ENCODE data around the gene GSG1. TPM values are rescaled to one million over a fixed set of nuclear protein-coding genes. Genes with fewer than 3 reads are reported as not detected.
"Not testable (repeated sequence)": the region's sequence is repeated elsewhere in the genome, so short reads cannot be mapped to it uniquely, and the experiment has no call there.

Gene GSG1
- total RNA-seq, 6 experiments from 2014 or later = 0.48 to 1.0 (median 0.75) TPM

- Mint-ChIP-seq H3K4me1 (ENCODE audit: low read depth) (no peaks in the 10 kb centered on the region), H3K4me3 (no peak overlapping the region), H3K36me3 (ENCODE audit: low read depth) (peaks cover 4% of the 10 kb centered on the region; the same call in 1 of the 2 replicates), H3K27ac (no peak overlapping the region), H3K27me3 (ENCODE audit: insufficient read depth) (no peaks in the 10 kb centered on the region; the same call in 1 of the 2 replicates), H3K9me3 (no peaks in the 10 kb centered on the region)
- DNase-seq = no peak
- TF ChIP-seq CTCF (IDR thresholded peaks at IDR 0.05) = no peak
Observed at GRCh38 chr12:13060581-13060980, 42.9 kb downstream of the GSG1 start.

GRCh38 chr12:13053617-13054016 is 49.9 kb downstream of the GSG1 start:
- H3K27me3 Mint-ChIP-seq (ENCODE audit: insufficient read depth); H3K27ac Mint-ChIP-seq; H3K4me3 Mint-ChIP-seq; DNase-seq: not testable (repeated sequence)
- peaks cover 14% of the 10 kb centered on the region for H3K9me3 Mint-ChIP-seq
- peaks cover 16% of the 10 kb centered on the region for H3K4me1 Mint-ChIP-seq (ENCODE audit: low read depth)
- H3K36me3 Mint-ChIP-seq (ENCODE audit: low read depth) = peaks cover 16% of the 10 kb centered on the region

GRCh38 chr12:13052421-13052820 is 51.0 kb downstream of the GSG1 start:
- peaks cover 16% of the 10 kb centered on the region for H3K36me3 Mint-ChIP-seq (ENCODE audit: low read depth)
- H3K27me3 Mint-ChIP-seq (ENCODE audit: insufficient read depth) = peaks cover 2% of the 10 kb centered on the region; the same call in 1 of the 2 replicates
- peaks cover 14% of the 10 kb centered on the region for H3K9me3 Mint-ChIP-seq
- no peak for DNase-seq
- peaks cover 16% of the 10 kb centered on the region for H3K4me1 Mint-ChIP-seq (ENCODE audit: low read depth)
- no peak overlapping the region for H3K4me3 Mint-ChIP-seq
- no peak overlapping the region for H3K27ac Mint-ChIP-seq
- no peak for TF ChIP-seq CTCF (IDR thresholded peaks at IDR 0.05)

- peaks cover 9% of the 10 kb centered on the region for H3K36me3 Mint-ChIP-seq (ENCODE audit: low read depth)
- no peak for DNase-seq
- no peak for TF ChIP-seq CTCF (IDR thresholded peaks at IDR 0.05)
- peaks cover 2% of the 10 kb centered on the region; the same call in 1 of the 2 replicates for H3K27me3 Mint-ChIP-seq (ENCODE audit: insufficient read depth)
- H3K4me1 Mint-ChIP-seq (ENCODE audit: low read depth) = peaks cover 27% of the 10 kb centered on the region
- peaks cover 13% of the 10 kb centered on the region for H3K9me3 Mint-ChIP-seq
- H3K4me3 Mint-ChIP-seq = no peak overlapping the region
- H3K27ac Mint-ChIP-seq = no peak overlapping the region
Observed at GRCh38 chr12:13049816-13050215, 53.7 kb downstream of the GSG1 start.

- Mint-ChIP-seq H3K27me3 (ENCODE audit: insufficient read depth) (peaks cover 4% of the 10 kb centered on the region; the same call in 1 of the 2 replicates), H3K27ac (no peak overlapping the region), H3K36me3 (ENCODE audit: low read depth) (no peaks in the 10 kb centered on the region)
Observed at GRCh38 chr12:13046964-13047363, 56.5 kb downstream of the GSG1 start.

GRCh38 chr12:13045816-13046215 is 57.7 kb downstream of the GSG1 start:
- Mint-ChIP-seq H3K36me3 (ENCODE audit: low read depth) (no peaks in the 10 kb centered on the region), H3K4me3 (no peak overlapping the region; the same call in 1 of the 2 replicates), H3K27me3 (ENCODE audit: insufficient read depth) (0 out of 2 replicates have a peak, but pooled peaks cover 2% of the 10 kb centered on the region), H3K9me3 (no peaks in the 10 kb centered on the region), H3K27ac (no peak overlapping the region), H3K4me1 (ENCODE audit: low read depth) (peaks cover 25% of the 10 kb centered on the region)
- DNase-seq = no peak
- TF ChIP-seq CTCF (IDR thresholded peaks at IDR 0.05) = no peak

More at GRCh38 chr12:13046964-13047363, 56.5 kb downstream of the GSG1 start:
- no peak for DNase-seq
- no peak overlapping the region for H3K4me3 Mint-ChIP-seq
- peaks cover 29% of the 10 kb centered on the region for H3K4me1 Mint-ChIP-seq (ENCODE audit: low read depth)
- no peaks in the 10 kb centered on the region for H3K9me3 Mint-ChIP-seq
- no peak for TF ChIP-seq CTCF (IDR thresholded peaks at IDR 0.05)

All from HFFc6 (cell line).